ENCODE results near the gene ASCC3. TPM values are rescaled to one million over a fixed set of nuclear protein-coding genes. Genes with fewer than 3 reads are reported as not detected.
A peak's percentile ranks its signal among the peaks of the same experiment; 100 is the strongest.

ASCC3 gene
- total RNA-seq, 1 donor from 2014 or later, result 62.9 TPM

GRCh38 chr6:100472674-100473073, 408.5 kb downstream of the ASCC3 start:
- peak; percentile 36 for DNase-seq (ENCODE audit: low spot score)

GRCh38 chr6:100470422-100471120, 410.6 kb downstream of the ASCC3 start:
- H3K4me1 Mint-ChIP-seq (ENCODE audit: low read depth), result peaks cover 37% of the 10 kb centered on the region
- H3K27ac Mint-ChIP-seq, result no peak overlapping the region
- peaks cover 18% of the 10 kb centered on the region for H3K9me3 Mint-ChIP-seq
- DNase-seq (ENCODE audit: low spot score), result no peak
- H3K27me3 Mint-ChIP-seq (ENCODE audit: low read depth), result peaks cover 67% of the 10 kb centered on the region
- intact Hi-C loops (cut with micrococcal nuclease), result loop anchor here (10.0 kb wide), 2 partner anchors 126 to 606 kb away; no protein-coding TSS in a partner anchor
- peaks cover 13% of the 10 kb centered on the region for H3K36me3 Mint-ChIP-seq (ENCODE audit: low read depth)
- no peak overlapping the region for H3K4me3 Mint-ChIP-seq (ENCODE audit: low read depth)

More at GRCh38 chr6:100472674-100473073, 408.5 kb downstream of the ASCC3 start:
- Mint-ChIP-seq H3K27ac (peak overlapping the region; percentile 29), H3K27me3 (ENCODE audit: low read depth) (peaks cover 52% of the 10 kb centered on the region), H3K36me3 (ENCODE audit: low read depth) (peaks cover 6% of the 10 kb centered on the region), H3K4me3 (ENCODE audit: low read depth) (no peak overlapping the region), H3K4me1 (ENCODE audit: low read depth) (peaks cover 34% of the 10 kb centered on the region), H3K9me3 (peaks cover 4% of the 10 kb centered on the region)
- intact Hi-C loops (cut with micrococcal nuclease), result loop anchor here (1.0 to 10.0 kb wide), 4 partner anchors 128 to 608 kb away; no protein-coding TSS in a partner anchor

- Mint-ChIP-seq H3K4me1 (ENCODE audit: low read depth) (peaks cover 30% of the 10 kb centered on the region), H3K27ac (no peak overlapping the region), H3K36me3 (ENCODE audit: low read depth) (peaks cover 13% of the 10 kb centered on the region), H3K27me3 (ENCODE audit: low read depth) (peaks cover 73% of the 10 kb centered on the region), H3K4me3 (ENCODE audit: low read depth) (no peak overlapping the region), H3K9me3 (peaks cover 23% of the 10 kb centered on the region)
- intact Hi-C loops (cut with micrococcal nuclease), result no loop called here
- no peak for DNase-seq (ENCODE audit: low spot score)
Measured at GRCh38 chr6:100469101-100469859, 411.8 kb downstream of the ASCC3 start.

GRCh38 chr6:100468016-100468622, 413.0 kb downstream of the ASCC3 start:
- Mint-ChIP-seq H3K27me3 (ENCODE audit: low read depth) (peaks cover 79% of the 10 kb centered on the region), H3K36me3 (ENCODE audit: low read depth) (peaks cover 17% of the 10 kb centered on the region), H3K4me3 (ENCODE audit: low read depth) (no peak overlapping the region), H3K27ac (no peak overlapping the region), H3K9me3 (peaks cover 23% of the 10 kb centered on the region), H3K4me1 (ENCODE audit: low read depth) (peaks cover 26% of the 10 kb centered on the region)
- no peak for DNase-seq (ENCODE audit: low spot score)
- intact Hi-C loops (cut with micrococcal nuclease), result no loop called here

GRCh38 chr6:100467129-100468015, 413.8 kb downstream of the ASCC3 start:
- no peak for DNase-seq (ENCODE audit: low spot score)
- intact Hi-C loops (cut with micrococcal nuclease), result loop anchor here (2.0 kb wide), 1 partner anchor 863 kb away; no protein-coding TSS in a partner anchor
- Mint-ChIP-seq H3K36me3 (ENCODE audit: low read depth) (peaks cover 18% of the 10 kb centered on the region), H3K4me3 (ENCODE audit: low read depth) (no peak overlapping the region), H3K27me3 (ENCODE audit: low read depth) (peaks cover 86% of the 10 kb centered on the region), H3K27ac (no peak overlapping the region), H3K9me3 (peaks cover 23% of the 10 kb centered on the region), H3K4me1 (ENCODE audit: low read depth) (peaks cover 22% of the 10 kb centered on the region)

- Mint-ChIP-seq H3K27me3 (ENCODE audit: low read depth) (peaks cover 88% of the 10 kb centered on the region), H3K27ac (no peak overlapping the region), H3K36me3 (ENCODE audit: low read depth) (peaks cover 22% of the 10 kb centered on the region), H3K4me3 (ENCODE audit: low read depth) (no peak overlapping the region), H3K9me3 (peaks cover 28% of the 10 kb centered on the region), H3K4me1 (ENCODE audit: low read depth) (peaks cover 23% of the 10 kb centered on the region)
- no peak for DNase-seq (ENCODE audit: low spot score)
- intact Hi-C loops (cut with micrococcal nuclease), result loop anchor here (1.0 to 2.0 kb wide), 2 partner anchors 20 to 862 kb away; no protein-coding TSS in a partner anchor
Measured at GRCh38 chr6:100466410-100467128, 414.6 kb downstream of the ASCC3 start.

GRCh38 chr6:100465701-100466409, 415.3 kb downstream of the ASCC3 start:
- H3K4me1 Mint-ChIP-seq (ENCODE audit: low read depth), result peaks cover 25% of the 10 kb centered on the region
- H3K4me3 Mint-ChIP-seq (ENCODE audit: low read depth), result no peak overlapping the region
- H3K27ac Mint-ChIP-seq, result no peak overlapping the region
- H3K36me3 Mint-ChIP-seq (ENCODE audit: low read depth), result peaks cover 21% of the 10 kb centered on the region
- H3K9me3 Mint-ChIP-seq, result peaks cover 28% of the 10 kb centered on the region
- H3K27me3 Mint-ChIP-seq (ENCODE audit: low read depth), result peaks cover 88% of the 10 kb centered on the region
- intact Hi-C loops (cut with micrococcal nuclease), result loop anchor here (1.0 to 2.0 kb wide), 3 partner anchors 11 to 861 kb away; no protein-coding TSS in a partner anchor
- DNase-seq (ENCODE audit: low spot score), result no peak

- intact Hi-C loops (cut with micrococcal nuclease), result loop anchor here (1.0 kb wide), 1 partner anchor 10 kb away; no protein-coding TSS in a partner anchor
- peaks cover 19% of the 10 kb centered on the region for H3K36me3 Mint-ChIP-seq (ENCODE audit: low read depth)
- H3K27ac Mint-ChIP-seq, result no peak within 1 kb of the TSS
- peaks cover 28% of the 10 kb centered on the region for H3K9me3 Mint-ChIP-seq
- H3K4me3 Mint-ChIP-seq (ENCODE audit: low read depth), result no peak within 1 kb of the TSS
- DNase-seq (ENCODE audit: low spot score), result no peak
- peaks cover 25% of the 10 kb centered on the region for H3K4me1 Mint-ChIP-seq (ENCODE audit: low read depth)
- H3K27me3 Mint-ChIP-seq (ENCODE audit: low read depth), result peaks cover 89% of the 10 kb centered on the region
Measured at GRCh38 chr6:100464903-100465700, 416.0 kb downstream of the ASCC3 start, which contains the start of gene SIM1. Gene SIM1 (minus strand): TSS chr6:100464921. CDS start chr6:100463468, 1,453 bp downstream.

GRCh38 chr6:100464162-100464851, 416.8 kb downstream of the ASCC3 start:
- Mint-ChIP-seq H3K36me3 (ENCODE audit: low read depth) (peaks cover 19% of the 10 kb centered on the region), H3K27me3 (ENCODE audit: low read depth) (peaks cover 89% of the 10 kb centered on the region), H3K4me1 (ENCODE audit: low read depth) (peaks cover 25% of the 10 kb centered on the region), H3K27ac (no peak overlapping the region), H3K4me3 (ENCODE audit: low read depth) (no peak overlapping the region), H3K9me3 (peaks cover 28% of the 10 kb centered on the region)
- DNase-seq (ENCODE audit: low spot score), result no peak
- intact Hi-C loops (cut with micrococcal nuclease), result no loop called here

- intact Hi-C loops (cut with micrococcal nuclease), result loop anchor here (2.0 kb wide), 1 partner anchor 1629 kb away; the partner anchor contains the start of gene POU3F2
- no peak overlapping the region for H3K4me3 Mint-ChIP-seq (ENCODE audit: low read depth)
- no peak for DNase-seq (ENCODE audit: low spot score)
Measured at GRCh38 chr6:100463630-100464161, 417.4 kb downstream of the ASCC3 start.

More at GRCh38 chr6:100463630-100464161, 417.4 kb downstream of the ASCC3 start:
- H3K27me3 Mint-ChIP-seq (ENCODE audit: low read depth), result peaks cover 90% of the 10 kb centered on the region
- peaks cover 25% of the 10 kb centered on the region for H3K4me1 Mint-ChIP-seq (ENCODE audit: low read depth)
- H3K27ac Mint-ChIP-seq, result no peak overlapping the region
- peaks cover 28% of the 10 kb centered on the region for H3K9me3 Mint-ChIP-seq
- H3K36me3 Mint-ChIP-seq (ENCODE audit: low read depth), result peaks cover 19% of the 10 kb centered on the region

All from activated T-helper 2 cell treated with anti-CD3 and anti-CD28 coated beads, Interferon-gamma antibody, Interleukin-2, Interleukin-4, amounts not matched to agents 10 μg/mL and 5 μg/mL and 100 μg/mL, durations not matched to agents 14 hours and 24 hours and 36 hours (primary cell).